ENCODE data around the gene FKBP6.
A peak's percentile ranks its signal among the peaks of the same experiment; 100 is the strongest.
"Not testable (repeated sequence)": the region's sequence is repeated elsewhere in the genome, so short reads cannot be mapped to it uniquely, and the experiment has no call there.

The FKBP6 gene

GRCh38 chr7:73327922-73328321 is at the start of gene FKBP6, which contains the start of gene TRIM50:
FKBP6 (plus strand) TSS chr7:73328161; CDS start chr7:73328429, 268 bp downstream.
TRIM50 (minus strand) TSS chr7:73328082; CDS start chr7:73324787, 3,295 bp downstream.
- H3K36me3 ChIP-seq (ENCODE audit: control insufficient read depth, low read depth, low read length); H3K9me3 ChIP-seq (ENCODE audit: control insufficient read depth, low read depth, low read length); H3K9ac ChIP-seq (ENCODE audit: low read length); H3K4me3 ChIP-seq (ENCODE audit: low read length); H3K27ac ChIP-seq (ENCODE audit: low read length); H3K27me3 ChIP-seq (ENCODE audit: control insufficient read depth, insufficient read depth, low read length): not testable (repeated sequence)
- peaks cover 14% of the 10 kb centered on the region for H3K4me1 ChIP-seq (ENCODE audit: control insufficient read depth, low read depth, low read length)

GRCh38 chr7:73297235-73297634 is 30.7 kb upstream of the FKBP6 start:
- not testable (repeated sequence) for H3K4me1 ChIP-seq (ENCODE audit: control insufficient read depth, low read depth, low read length); H3K27ac ChIP-seq (ENCODE audit: low read length); H3K27me3 ChIP-seq (ENCODE audit: control insufficient read depth, insufficient read depth, low read length); H3K9ac ChIP-seq (ENCODE audit: low read length); H3K9me3 ChIP-seq (ENCODE audit: control insufficient read depth, low read depth, low read length); H3K36me3 ChIP-seq (ENCODE audit: control insufficient read depth, low read depth, low read length); H3K4me3 ChIP-seq (ENCODE audit: low read length)

- not testable (repeated sequence) for H3K4me1 ChIP-seq (ENCODE audit: control insufficient read depth, low read depth, low read length); H3K9ac ChIP-seq (ENCODE audit: low read length); H3K4me3 ChIP-seq (ENCODE audit: low read length); H3K36me3 ChIP-seq (ENCODE audit: control insufficient read depth, low read depth, low read length); H3K27me3 ChIP-seq (ENCODE audit: control insufficient read depth, insufficient read depth, low read length); H3K9me3 ChIP-seq (ENCODE audit: control insufficient read depth, low read depth, low read length); H3K27ac ChIP-seq (ENCODE audit: low read length)
Observed at GRCh38 chr7:73297706-73298105, 30.3 kb upstream of the FKBP6 start.

- H3K4me3 ChIP-seq (ENCODE audit: low read length); H3K27ac ChIP-seq (ENCODE audit: low read length); H3K4me1 ChIP-seq (ENCODE audit: control insufficient read depth, low read depth, low read length); H3K27me3 ChIP-seq (ENCODE audit: control insufficient read depth, insufficient read depth, low read length); H3K9ac ChIP-seq (ENCODE audit: low read length); H3K9me3 ChIP-seq (ENCODE audit: control insufficient read depth, low read depth, low read length): not testable (repeated sequence)
- peaks cover 19% of the 10 kb centered on the region for H3K36me3 ChIP-seq (ENCODE audit: control insufficient read depth, low read depth, low read length)
Observed at GRCh38 chr7:73299812-73300211, 28.1 kb upstream of the FKBP6 start.

GRCh38 chr7:73301108-73301507 is 26.9 kb upstream of the FKBP6 start:
- not testable (repeated sequence) for H3K9ac ChIP-seq (ENCODE audit: low read length); H3K9me3 ChIP-seq (ENCODE audit: control insufficient read depth, low read depth, low read length); H3K4me3 ChIP-seq (ENCODE audit: low read length); H3K27me3 ChIP-seq (ENCODE audit: control insufficient read depth, insufficient read depth, low read length); H3K27ac ChIP-seq (ENCODE audit: low read length); H3K4me1 ChIP-seq (ENCODE audit: control insufficient read depth, low read depth, low read length)
- peaks cover 23% of the 10 kb centered on the region for H3K36me3 ChIP-seq (ENCODE audit: control insufficient read depth, low read depth, low read length)

GRCh38 chr7:73302846-73303245 is 25.1 kb upstream of the FKBP6 start:
- not testable (repeated sequence) for H3K27ac ChIP-seq (ENCODE audit: low read length); H3K4me3 ChIP-seq (ENCODE audit: low read length); H3K9me3 ChIP-seq (ENCODE audit: control insufficient read depth, low read depth, low read length); H3K9ac ChIP-seq (ENCODE audit: low read length); H3K4me1 ChIP-seq (ENCODE audit: control insufficient read depth, low read depth, low read length); H3K27me3 ChIP-seq (ENCODE audit: control insufficient read depth, insufficient read depth, low read length)
- peaks cover 32% of the 10 kb centered on the region for H3K36me3 ChIP-seq (ENCODE audit: control insufficient read depth, low read depth, low read length)

GRCh38 chr7:73303546-73303945 is 24.4 kb upstream of the FKBP6 start:
- Histone ChIP-seq H3K27ac (ENCODE audit: low read length) (no peak overlapping the region), H3K27me3 (ENCODE audit: control insufficient read depth, insufficient read depth, low read length) (no peaks in the 10 kb centered on the region), H3K36me3 (ENCODE audit: control insufficient read depth, low read depth, low read length) (peaks cover 32% of the 10 kb centered on the region), H3K9ac (ENCODE audit: low read length) (no peak overlapping the region), H3K9me3 (ENCODE audit: control insufficient read depth, low read depth, low read length) (no peaks in the 10 kb centered on the region), H3K4me3 (ENCODE audit: low read length) (no peak overlapping the region), H3K4me1 (ENCODE audit: control insufficient read depth, low read depth, low read length) (peaks cover 4% of the 10 kb centered on the region)

GRCh38 chr7:73304071-73304470 is 23.9 kb upstream of the FKBP6 start:
- H3K4me1 ChIP-seq (ENCODE audit: control insufficient read depth, low read depth, low read length), result peaks cover 4% of the 10 kb centered on the region
- H3K9ac ChIP-seq (ENCODE audit: low read length), result no peak overlapping the region
- peaks cover 32% of the 10 kb centered on the region for H3K36me3 ChIP-seq (ENCODE audit: control insufficient read depth, low read depth, low read length)
- H3K9me3 ChIP-seq (ENCODE audit: control insufficient read depth, low read depth, low read length), result no peaks in the 10 kb centered on the region
- no peak overlapping the region for H3K4me3 ChIP-seq (ENCODE audit: low read length)
- H3K27me3 ChIP-seq (ENCODE audit: control insufficient read depth, insufficient read depth, low read length), result no peaks in the 10 kb centered on the region
- no peak overlapping the region for H3K27ac ChIP-seq (ENCODE audit: low read length)

- H3K4me1 ChIP-seq (ENCODE audit: control insufficient read depth, low read depth, low read length); H3K9ac ChIP-seq (ENCODE audit: low read length); H3K4me3 ChIP-seq (ENCODE audit: low read length); H3K27ac ChIP-seq (ENCODE audit: low read length); H3K27me3 ChIP-seq (ENCODE audit: control insufficient read depth, insufficient read depth, low read length); H3K9me3 ChIP-seq (ENCODE audit: control insufficient read depth, low read depth, low read length): not testable (repeated sequence)
- H3K36me3 ChIP-seq (ENCODE audit: control insufficient read depth, low read depth, low read length), result peaks cover 32% of the 10 kb centered on the region
Observed at GRCh38 chr7:73304612-73305387, 23.2 kb upstream of the FKBP6 start.

GRCh38 chr7:73307436-73307835 is 20.5 kb upstream of the FKBP6 start:
- Histone ChIP-seq H3K27me3 (ENCODE audit: control insufficient read depth, insufficient read depth, low read length) (peaks cover 4% of the 10 kb centered on the region), H3K36me3 (ENCODE audit: control insufficient read depth, low read depth, low read length) (peaks cover 32% of the 10 kb centered on the region), H3K9me3 (ENCODE audit: control insufficient read depth, low read depth, low read length) (no peaks in the 10 kb centered on the region), H3K4me1 (ENCODE audit: control insufficient read depth, low read depth, low read length) (peaks cover 4% of the 10 kb centered on the region), H3K9ac (ENCODE audit: low read length) (peak overlapping the region; percentile 66), H3K27ac (ENCODE audit: low read length) (no peak overlapping the region), H3K4me3 (ENCODE audit: low read length) (peak overlapping the region; percentile 84)

- H3K27me3 ChIP-seq (ENCODE audit: control insufficient read depth, insufficient read depth, low read length), result peaks cover 4% of the 10 kb centered on the region
- peak overlapping the region; percentile 84 for H3K4me3 ChIP-seq (ENCODE audit: low read length)
- H3K4me1 ChIP-seq (ENCODE audit: control insufficient read depth, low read depth, low read length), result peaks cover 4% of the 10 kb centered on the region
- H3K36me3 ChIP-seq (ENCODE audit: control insufficient read depth, low read depth, low read length), result peaks cover 28% of the 10 kb centered on the region
- H3K9me3 ChIP-seq (ENCODE audit: control insufficient read depth, low read depth, low read length), result no peaks in the 10 kb centered on the region
- peak overlapping the region; percentile 37 for H3K27ac ChIP-seq (ENCODE audit: low read length)
- peak overlapping the region; percentile 66 for H3K9ac ChIP-seq (ENCODE audit: low read length)
Observed at GRCh38 chr7:73308074-73308664, 19.8 kb upstream of the FKBP6 start.

- Histone ChIP-seq H3K36me3 (ENCODE audit: control insufficient read depth, low read depth, low read length) (peaks cover 22% of the 10 kb centered on the region), H3K27me3 (ENCODE audit: control insufficient read depth, insufficient read depth, low read length) (peaks cover 4% of the 10 kb centered on the region), H3K4me1 (ENCODE audit: control insufficient read depth, low read depth, low read length) (peaks cover 4% of the 10 kb centered on the region), H3K9ac (ENCODE audit: low read length) (peak within 1 kb of the TSS; percentile 66), H3K9me3 (ENCODE audit: control insufficient read depth, low read depth, low read length) (no peaks in the 10 kb centered on the region), H3K4me3 (ENCODE audit: low read length) (peak within 1 kb of the TSS; percentile 84), H3K27ac (ENCODE audit: low read length) (peak within 1 kb of the TSS; percentile 37)
Observed at GRCh38 chr7:73308665-73309214, 19.2 kb upstream of the FKBP6 start, which contains the start of gene NSUN5. NSUN5 (minus strand) TSS chr7:73308826; CDS start chr7:73308790, 36 bp downstream.
